Esophagus squamous epithelium (tissue), 4 donors: ENCODE data around the gene HSD11B2.

ENCODE experiments used
- POLR2A ChIP-seq, 4 donors: fragments of 450-650 bp; IDR thresholded peaks; one replicate each; pipeline ENCODE4 v1.6.1; 2017; ENCODE audit warnings: antibody characterized with exemption in 4 of 4, mild to moderate bottlenecking in 4 of 4, moderate library complexity in 3 of 4
- TF ChIP-seq, protein P1 (sequence below), 6 experiments: fragments of 450-650 bp in 4 of 6; fragments of 200-600 bp in 2 of 6; sonication (generic) in 2 of 6; IDR thresholded peaks; one replicate each; pipeline ENCODE4 v1.5.1; 2016 to 2019; ENCODE audit warnings: antibody characterized with exemption in 6 of 6, mild to moderate bottlenecking in 4 of 6, moderate library complexity in 4 of 6

DNA sequence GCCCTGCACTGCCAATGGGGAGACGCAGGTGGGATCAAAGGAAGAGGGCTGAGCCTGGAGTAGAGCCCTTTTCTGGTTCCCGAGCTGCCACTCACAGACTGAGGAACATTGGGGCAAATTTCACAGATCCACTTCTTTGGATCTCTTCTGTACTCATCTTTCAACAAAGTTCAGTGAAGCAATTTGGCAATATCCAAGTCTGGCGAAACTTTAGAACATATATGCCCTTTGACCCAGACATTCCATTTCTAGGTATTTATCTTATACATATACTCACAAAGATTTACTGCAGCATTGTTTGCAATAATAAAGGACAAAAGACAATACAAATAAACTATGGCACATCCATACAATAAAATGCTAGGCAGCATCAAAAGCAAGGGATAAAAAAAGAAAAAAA is 19.6 kb upstream of the HSD11B2 start:
- TF ChIP-seq POLR2A (IDR thresholded peaks at IDR 0.05): no peak
- TF ChIP-seq, protein P1, sequence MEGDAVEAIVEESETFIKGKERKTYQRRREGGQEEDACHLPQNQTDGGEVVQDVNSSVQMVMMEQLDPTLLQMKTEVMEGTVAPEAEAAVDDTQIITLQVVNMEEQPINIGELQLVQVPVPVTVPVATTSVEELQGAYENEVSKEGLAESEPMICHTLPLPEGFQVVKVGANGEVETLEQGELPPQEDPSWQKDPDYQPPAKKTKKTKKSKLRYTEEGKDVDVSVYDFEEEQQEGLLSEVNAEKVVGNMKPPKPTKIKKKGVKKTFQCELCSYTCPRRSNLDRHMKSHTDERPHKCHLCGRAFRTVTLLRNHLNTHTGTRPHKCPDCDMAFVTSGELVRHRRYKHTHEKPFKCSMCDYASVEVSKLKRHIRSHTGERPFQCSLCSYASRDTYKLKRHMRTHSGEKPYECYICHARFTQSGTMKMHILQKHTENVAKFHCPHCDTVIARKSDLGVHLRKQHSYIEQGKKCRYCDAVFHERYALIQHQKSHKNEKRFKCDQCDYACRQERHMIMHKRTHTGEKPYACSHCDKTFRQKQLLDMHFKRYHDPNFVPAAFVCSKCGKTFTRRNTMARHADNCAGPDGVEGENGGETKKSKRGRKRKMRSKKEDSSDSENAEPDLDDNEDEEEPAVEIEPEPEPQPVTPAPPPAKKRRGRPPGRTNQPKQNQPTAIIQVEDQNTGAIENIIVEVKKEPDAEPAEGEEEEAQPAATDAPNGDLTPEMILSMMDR (IDR thresholded peaks at IDR 0.05): no peak
